Activated effector memory CD4-positive, alpha-beta T cell treated with Interleukin-2 at 50 U/mL for 16 hours (primary cell): ENCODE data around the gene CHIC2.

Experiments used
- DNase-seq: peaks from one replicate; pipeline ENCODE4 v3.0.0-alpha.2; 2020

Gene CHIC2

DNA sequence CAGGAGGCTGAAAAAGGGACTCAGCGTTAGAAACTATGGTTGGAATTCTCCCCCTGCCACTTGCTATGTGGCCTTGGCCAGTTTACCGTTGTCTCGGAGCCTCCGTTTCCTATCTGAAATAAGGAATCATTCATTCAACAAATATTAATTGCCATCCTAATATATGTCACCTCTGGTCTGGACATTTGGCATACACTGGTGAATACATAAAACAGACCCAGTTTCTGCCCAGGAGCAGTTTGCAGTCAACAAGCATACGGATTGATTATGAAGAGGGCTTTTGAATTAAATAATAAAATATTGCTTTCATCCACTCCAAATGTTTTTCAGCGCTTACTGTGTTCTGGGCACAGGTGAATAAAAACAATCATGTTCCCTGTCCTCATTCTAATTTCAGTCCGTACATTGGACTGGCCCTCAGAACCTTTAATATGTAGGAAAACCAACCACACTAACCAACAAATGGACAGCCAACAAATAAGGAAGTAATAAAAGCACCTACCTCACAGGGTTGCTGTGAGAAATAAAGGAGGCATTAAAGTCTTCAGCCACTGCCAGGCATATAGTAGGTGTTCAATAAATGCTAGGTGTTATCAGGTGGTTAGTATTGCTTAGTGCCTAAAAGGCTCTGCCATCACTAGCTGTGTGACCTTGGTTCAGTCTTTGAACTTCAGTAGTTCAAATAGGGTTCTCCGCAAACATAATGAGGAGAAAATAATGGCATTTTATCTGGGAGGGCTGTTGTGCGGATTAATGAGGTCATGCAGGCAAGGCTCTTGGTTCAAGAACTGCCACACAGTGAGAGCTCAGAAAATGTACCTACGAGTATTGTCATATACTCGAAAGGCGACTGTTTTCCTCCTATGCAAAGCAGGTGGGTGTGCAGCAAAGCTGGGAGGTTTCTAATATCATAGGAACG is 28.3 kb upstream of the CHIC2 start:
- DNase-seq = no peak

DNA sequence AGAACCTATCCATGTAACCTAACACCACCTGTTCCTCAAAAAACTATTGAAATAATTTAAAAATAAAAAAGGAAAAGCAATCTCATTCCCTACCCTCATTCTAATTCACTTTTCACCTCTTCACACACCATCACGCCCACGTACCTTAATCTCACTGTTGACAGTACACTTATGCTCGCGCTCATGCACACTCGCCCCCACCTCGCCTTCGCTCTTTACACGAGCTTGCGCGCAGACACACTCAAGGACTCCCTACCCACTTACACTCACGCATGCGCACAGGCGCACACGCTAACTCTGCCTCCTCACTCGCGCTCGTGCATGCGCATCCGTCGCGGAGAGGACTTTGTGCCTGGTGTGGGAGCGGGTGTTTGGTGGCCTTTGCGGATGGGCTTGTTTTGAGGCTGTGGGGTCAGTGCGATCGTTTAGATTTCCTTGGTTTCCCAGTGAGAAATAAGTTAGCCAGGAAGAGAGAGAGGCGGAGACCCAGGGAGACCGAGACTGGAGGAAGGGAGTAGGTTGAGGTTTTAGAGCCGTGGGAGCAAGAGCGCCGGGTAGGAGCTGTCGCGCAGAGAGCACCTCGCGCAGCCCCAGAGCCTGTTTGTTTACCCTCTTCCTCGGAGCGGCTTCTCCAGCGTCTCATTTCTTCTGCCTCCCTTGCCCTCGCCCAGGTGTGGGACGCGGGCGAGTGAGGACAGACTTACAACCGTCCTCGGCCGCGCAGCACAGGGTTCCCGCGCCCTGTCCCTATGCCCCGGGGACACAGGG is 27.4 kb upstream of the CHIC2 start:
- DNase-seq = peak; percentile 68

DNA sequence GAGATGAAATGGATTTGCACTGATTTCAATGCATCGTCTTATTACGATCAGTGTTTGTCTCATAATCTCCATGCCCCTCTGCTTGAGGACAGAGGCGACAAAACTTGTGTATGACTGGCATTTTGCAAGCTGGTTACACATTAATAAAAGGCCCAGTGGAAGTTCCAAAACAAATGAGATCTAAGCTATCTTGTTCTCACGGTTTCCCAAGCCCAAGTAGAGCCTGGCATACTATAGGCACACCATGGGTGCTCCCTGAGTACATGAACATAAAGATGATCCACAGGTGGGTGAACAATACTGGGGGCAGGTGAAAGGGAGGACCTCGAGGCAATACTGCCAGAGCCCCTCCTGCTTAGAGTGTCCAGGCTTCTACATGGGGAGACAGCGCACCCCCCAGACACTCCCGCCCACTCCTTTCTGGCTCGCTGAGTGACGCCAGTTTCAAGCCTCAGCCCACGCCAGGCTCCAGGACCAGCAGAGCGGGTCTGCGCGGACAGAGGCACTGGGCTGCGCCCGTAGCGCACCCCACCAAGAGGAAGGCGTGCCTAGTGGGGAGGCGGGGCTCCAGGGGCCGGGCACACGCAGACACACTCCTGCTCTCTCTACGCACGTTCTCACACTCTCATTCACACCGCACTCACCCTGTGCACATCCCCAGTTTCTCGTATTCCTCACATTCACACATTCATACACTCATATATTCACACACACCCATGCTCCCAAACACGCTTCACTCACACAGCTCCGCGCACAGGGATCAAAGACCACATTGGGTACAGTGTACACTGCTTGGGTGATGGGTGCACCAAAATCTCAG is 26.6 kb upstream of the CHIC2 start:
- DNase-seq = no peak

DNA sequence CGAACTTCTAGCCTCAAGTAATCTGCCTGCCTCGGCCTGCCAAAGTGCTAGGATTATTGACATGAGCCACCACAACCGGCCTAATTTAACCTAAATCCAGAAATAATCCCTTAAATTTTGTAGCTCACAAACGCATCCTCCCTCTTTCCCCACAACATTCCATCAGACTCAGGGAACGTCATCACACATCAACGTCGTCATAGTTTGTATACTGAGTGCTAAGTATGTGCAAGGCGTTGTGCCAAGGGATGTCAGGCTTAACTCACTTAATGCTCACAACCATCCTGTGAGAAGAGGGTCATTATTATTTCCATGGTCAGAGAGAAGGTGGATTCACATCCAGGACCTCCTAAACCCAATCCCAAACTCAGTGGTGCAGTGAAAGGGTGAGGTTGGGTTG is 26.0 kb upstream of the CHIC2 start:
- DNase-seq = no peak

DNA sequence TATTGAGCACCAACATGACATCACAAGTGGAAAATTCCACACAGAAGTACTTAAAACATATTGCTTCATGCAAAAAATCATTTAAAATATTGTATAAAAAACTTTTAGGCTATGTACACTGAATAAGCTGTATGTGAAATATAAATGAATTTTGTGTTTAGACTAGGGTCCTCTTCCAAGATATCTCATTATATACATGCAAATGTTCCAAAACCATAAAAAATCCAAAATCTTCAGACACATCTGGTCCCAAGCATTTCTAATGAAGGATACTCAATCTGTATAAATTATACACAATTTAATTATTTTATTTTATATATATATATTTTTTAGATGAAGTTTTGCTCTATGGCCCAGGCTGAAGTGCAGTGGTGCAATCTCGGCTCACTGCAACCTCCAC is 25.5 kb upstream of the CHIC2 start:
- DNase-seq = no peak

DNA sequence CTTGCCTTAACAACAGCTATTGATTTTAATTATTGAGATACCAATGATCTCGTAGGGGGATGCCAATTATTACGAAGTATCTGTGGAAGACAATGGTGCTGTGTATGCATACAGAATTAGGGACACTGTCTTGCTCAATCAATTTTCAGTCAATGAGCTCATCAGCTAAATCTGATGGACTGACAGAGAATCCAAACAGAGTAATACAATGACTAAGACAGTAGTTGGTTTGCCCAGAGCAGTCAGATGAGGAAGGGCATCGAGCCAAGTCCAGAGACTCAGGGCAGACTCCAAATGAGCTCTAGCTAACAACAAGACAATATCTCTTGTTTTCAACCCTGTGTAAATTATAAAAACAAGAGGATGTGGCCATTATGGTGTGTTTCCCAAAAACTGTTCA is 20.9 kb upstream of the CHIC2 start:
- no peak for DNase-seq

DNA sequence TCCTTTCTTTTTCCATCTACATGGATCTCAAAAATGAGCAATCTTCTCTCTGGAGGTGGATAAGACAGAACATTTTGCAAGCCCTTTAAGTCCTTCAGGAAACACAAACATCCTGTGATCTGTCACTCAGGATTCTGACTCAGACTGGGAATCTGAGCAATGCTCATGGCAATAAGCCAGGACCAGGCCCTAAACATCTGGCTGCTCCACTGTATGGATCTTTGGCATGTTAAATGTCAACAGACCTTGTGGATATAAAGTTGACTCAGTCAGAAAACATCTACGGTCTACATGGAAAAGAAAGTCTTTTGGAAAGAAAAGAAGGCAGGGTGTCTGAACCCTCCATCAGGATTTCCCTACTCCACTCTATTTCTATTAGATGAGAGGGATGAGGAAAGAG is 17.8 kb upstream of the CHIC2 start:
- no peak for DNase-seq

DNA sequence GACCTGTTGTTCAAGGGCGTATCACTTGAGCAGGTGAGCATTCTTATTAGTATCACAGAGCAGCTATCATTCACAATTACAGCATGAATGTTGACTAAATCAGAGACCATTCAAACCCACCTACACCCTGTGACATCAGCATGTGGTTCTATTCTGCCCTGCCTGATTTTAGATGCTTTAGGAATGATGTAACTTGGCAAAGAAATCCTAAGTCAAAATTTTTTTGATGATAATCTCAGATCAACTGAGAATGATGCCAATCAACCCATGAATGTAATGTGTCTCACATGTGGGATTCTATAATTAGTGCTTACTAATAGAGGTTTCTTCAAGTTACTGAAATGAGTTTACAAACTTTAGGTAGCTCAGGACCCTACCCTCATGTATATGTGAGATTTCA is 13.4 kb upstream of the CHIC2 start:
- DNase-seq = no peak

DNA sequence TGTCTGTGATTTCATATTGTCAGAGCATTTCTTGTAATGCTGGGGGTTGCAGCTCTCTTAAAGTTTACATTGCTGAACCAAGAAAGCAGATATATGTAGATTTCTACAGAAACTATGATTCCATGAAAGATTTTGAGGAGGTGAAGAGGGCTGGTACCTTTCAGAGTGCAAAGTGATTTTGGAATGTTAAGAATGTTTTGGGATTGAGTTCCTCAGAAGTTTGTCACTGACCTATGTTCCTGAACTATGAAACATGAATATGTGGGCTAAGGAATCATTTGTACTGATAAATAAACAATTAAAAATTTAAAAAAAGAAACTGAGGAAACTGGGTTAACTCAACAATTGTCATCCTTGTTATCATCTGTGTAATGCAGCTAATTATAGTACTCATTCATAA is 12.3 kb upstream of the CHIC2 start:
- DNase-seq = no peak

DNA sequence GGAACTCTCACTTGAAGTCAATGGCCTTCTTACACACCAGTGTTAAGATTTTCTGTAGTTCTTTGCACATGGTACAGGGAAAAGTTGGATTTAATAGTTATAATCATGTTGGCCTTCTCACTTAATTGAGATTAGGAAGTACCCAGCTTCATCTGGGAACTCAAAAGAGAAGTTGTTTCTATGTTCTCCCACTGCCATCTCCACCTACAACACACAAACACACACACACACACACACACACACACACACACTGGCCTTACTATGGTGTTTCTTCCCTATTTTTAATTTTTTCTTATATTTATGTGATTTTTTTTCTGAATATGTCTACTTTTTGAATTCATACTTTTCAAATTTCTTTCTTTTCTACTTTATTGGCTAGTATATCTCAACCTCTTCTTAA is 10.0 kb upstream of the CHIC2 start:
- DNase-seq = no peak

DNA sequence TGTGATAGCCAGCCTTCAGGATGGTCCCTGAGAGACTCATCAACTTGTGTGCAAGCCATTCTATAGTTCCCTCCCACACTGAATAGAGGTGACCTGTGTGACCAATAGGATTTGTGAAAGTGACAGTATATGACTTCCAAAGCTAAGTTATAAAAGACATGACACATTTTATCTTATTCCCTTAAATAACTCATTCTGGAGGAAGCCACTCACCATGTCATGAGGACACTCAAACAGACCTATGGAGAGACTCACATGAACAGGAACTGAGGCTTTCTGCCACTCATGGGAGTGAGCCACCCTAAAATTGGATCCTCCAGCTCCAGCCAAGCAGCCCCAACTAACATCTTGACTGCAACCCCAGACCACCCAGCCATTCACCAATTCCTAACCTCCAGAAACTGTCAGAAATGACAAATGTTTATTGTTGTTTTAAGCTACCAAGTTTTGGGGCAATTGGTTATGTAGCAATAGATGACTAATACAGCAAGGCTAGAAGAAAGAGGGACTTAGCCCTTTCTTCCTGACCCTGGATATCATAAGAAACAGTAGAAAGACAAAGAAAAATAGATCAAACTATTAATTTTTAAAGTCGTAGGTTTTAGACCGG is 9.0 kb upstream of the CHIC2 start:
- no peak for DNase-seq

DNA sequence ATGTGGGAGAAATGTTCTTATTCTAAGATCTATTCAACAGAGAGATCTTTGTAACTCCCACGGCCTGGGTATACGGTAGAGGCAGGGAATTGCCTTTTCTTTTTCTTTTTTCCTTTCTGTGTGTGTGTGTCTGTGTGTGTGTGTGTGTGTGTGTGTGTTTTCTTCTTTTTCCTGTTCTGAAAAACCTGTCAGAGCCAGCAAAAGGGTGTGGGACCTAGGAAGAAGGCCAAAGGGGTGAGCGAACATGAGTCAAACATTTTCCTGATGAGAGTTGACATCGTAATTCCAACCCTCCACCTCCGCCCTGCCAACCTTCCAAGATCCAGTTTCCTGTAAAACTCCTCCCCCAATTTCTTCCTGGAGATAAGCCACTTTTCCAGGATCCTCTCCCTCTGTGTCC is 2.8 kb upstream of the CHIC2 start:
- no peak for DNase-seq

DNA sequence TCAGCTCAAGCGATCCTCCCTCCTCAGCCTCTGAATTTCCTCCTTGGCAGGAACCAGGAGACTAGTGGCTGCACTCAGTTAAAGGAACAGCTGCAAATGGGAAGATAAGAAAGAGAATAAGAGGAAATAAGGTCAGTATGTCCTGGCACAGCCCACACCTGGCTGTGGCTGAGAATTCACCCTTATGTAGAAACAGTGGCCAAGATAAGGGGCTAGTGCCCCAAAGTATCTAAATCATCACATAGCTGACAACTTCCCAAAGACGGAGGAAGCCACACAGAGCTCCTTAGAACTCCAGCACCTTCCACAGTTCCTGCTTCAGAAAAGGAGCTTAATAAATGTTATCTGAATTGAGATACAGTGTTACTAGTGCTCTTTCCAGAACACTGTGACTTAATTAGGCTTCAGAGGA is 2.3 kb upstream of the CHIC2 start:
- DNase-seq = no peak

DNA sequence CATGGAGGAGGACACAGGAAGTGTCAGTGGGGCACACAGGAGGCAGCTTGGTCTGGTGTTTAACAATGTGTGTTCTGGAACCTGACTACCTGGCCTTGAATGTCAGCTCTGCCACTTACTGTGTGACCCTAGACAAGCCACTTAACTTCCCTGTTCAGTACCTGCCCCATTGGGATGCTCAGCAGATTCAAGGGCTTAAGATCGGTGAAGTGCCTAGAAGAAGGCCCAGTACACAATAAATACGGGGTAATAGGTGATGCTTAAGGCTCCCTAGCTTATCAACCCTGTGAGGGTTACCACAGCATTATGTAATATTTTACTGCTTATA is 1.6 kb upstream of the CHIC2 start:
- DNase-seq = no peak

DNA sequence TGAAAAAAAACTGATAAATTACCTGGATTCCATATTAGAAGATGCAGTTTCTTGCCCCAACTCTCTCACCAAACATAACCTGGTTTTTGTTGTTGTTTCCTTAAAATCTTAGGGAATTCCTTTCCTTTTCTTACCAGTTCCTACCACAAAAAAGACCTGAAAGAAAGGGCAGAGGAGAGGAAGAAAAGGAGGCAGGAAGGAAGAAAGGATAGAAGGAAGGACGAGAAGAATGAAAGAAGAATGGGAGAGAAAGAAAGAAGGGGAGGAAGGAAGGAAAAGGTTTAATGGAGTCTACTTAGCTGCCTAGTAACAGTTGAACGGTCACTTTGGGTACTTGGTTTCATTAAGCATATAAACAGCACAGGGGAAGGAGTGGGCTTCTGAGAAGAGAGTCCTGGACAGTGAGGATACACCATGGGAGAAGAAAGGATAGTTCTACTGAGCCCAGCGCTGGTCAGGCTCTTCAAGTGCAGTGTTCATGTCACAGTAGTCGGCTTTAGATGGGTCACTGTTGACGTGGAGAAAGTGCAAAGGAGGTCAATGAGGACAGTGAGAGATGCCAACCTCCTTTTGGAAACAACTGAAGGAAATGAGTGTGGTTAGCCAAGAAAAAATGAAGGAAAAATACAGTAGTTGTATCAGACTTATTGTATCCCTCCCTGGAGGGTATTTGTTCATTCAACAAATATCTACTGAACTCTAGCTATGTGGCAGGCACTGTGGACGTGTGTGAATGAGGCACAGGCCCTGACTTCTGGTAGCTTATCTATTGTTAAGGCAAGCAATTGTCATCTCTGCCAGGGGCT is 1.1 kb upstream of the CHIC2 start:
- DNase-seq = no peak

DNA sequence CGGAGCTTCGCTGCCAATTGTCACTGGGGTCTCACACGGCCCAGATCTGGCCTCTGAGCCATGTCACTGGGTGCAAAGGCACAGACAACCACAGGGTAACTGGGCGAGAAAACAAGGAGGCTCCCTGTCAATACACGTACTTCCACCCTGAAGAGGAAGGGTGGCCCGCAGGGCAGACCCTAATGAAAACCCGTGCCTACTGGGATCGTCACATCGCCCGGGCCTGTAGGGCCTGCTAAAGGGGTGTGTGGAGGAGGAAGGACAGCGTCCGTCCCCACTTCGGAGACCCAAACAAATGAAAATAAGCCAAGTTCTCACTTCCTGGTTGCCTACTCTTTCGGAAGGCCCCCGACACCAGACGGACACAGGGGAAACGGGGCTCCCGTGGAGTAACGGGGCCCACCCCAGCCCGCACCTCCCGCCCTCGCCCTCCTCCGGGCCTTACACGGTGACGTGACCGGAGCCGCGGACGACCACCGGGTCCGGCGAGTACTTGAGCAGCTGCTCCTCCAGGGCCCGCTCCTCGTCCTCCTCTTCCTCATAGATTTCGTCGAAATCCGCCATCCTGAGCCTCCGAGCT is 578 bp downstream of the CHIC2 start:
- DNase-seq = peak; percentile 35

DNA sequence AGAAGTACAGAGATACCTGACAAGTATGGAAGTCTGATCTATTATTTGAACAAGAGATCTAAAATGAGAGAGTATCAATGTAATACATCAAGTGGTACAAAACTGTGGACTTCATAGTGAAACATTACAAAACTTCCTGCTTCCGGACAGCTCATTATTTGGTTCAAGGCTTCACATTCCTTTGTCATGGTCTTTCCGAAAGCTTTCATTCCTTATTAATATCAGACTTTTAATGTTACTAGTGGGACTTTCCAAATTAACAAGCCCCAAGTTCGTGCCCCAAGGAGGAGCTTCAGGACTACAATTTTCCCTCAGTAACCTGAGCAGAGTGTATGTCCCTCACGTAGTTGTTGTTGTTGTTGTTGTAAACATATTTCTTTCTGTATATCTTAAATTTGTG is 1.2 kb downstream of the CHIC2 start:
- DNase-seq = no peak

DNA sequence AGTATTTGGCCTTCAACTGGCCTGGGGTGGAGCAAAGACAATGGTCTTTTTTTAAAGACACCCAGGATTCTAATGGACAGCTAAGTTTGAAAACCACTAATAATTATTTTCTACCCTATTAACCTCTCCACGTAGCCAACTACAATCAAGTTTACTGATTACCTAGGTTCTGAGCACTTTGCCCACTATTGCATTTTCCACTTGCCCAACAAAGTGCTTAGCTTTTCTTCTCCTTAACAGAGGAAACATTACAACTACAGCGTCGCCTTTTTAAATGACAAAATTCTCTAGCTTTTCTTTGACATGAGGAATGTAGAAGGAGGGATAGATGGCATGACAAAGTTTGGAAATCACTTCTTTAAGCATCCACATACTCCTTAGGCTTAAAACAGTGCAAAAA is 2.0 kb downstream of the CHIC2 start:
- no peak for DNase-seq

DNA sequence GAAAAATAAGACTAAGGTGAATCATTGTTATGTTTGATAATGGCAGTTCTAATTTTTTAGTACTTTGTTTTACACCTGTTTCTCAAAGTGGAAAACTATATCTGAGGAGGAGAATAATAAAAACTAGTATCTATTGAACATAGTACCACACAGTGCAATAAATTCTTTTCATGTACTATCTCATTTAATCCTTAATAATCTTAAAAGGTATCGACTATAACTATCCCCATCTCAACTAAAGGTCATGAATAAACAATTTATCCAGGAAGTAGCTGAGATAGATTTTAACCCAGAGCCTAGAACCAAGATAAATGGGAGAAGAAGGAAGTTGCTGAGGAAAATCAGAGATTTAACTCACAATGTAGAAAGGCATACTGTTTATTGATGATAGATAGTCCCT is 2.5 kb downstream of the CHIC2 start:
- DNase-seq = no peak

DNA sequence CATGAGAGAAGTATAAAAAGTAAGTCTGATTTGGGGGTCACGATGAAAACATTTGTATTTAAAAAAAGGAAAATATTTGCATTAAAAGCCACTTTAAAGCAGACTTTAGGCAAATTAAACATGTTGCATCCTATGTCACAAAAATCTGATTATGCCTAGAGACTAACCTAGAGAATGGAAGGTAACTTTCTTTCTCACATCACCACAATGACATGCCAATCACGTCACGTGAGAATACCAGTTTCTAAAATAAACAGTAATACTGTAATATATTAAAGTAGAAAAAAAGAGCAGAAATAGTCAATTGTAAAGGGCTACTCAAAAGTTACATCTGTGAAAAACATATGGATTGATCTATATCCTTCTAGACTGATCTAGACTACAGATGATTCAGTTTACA is 3.3 kb downstream of the CHIC2 start:
- no peak for DNase-seq

DNA sequence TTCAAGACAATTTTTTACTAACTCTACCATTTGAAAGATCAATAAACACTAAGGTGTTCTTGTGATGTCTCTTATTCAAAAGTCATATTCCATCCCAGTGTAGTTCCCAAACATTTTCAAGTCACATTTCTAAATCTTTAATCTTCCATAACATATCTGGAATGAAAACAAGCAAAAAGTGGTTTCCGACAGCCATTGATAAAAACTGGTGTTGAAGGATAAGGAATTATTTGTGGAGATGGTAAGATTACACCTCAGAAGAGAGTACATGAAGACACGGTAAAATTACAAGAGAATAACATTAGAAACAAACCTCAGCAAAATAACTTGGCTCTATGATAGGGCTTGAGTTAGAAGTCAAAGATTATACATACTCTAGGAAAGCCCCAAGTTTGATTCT is 4.3 kb downstream of the CHIC2 start:
- DNase-seq = no peak

DNA sequence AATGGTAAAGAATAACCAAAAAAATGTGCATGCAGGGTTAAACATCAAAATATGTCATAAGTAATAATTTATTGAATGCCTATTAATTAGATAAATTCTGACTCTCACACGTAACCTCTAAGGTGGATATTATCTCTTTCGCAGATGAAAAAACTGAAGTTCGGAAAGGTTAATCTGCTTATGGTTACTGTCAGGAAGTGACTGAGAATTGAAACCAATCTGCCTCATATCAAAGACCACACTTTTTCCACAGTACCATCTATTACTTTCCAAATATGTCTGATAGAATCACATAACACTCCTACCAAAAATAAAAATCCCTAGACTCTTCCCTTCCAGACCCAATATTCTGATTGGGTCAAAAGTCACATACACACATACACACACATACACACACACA is 6.2 kb downstream of the CHIC2 start:
- no peak for DNase-seq
